GM23338 (cell line): ENCODE measurements around the gene ATP1A3. TPM values are rescaled to one million over a fixed set of nuclear protein-coding genes. Genes with fewer than 3 reads are reported as not detected.

Source experiments
- ATAC-seq: fragments of 200-7000 bp; cut with Tn5 transposase; 3 replicates; pipeline ENCODE4 v1.9.1; 2020
- DNase-seq: peaks from one replicate; pipeline ENCODE4 v3.0.0-alpha.2; 2015; ENCODE audit warnings: low spot score
- H2AFZ ChIP-seq: fragments of 200-600 bp; sonication (generic); 2 replicates; pipeline ENCODE4 v1.8.0; 2016; ENCODE audit warnings: antibody characterized with exemption, mild to moderate bottlenecking, moderate library complexity
- H3F3A ChIP-seq: fragments of 200-600 bp; sonication (generic); replicated peaks from 2 replicates; pipeline ENCODE4 v1.8.0; 2017; ENCODE audit warnings: antibody characterized with exemption, mixed run types, low read depth
- H3K27ac ChIP-seq: fragments of 200-600 bp; sonication (generic); 2 replicates; pipeline ENCODE4 v1.6.1; 2016; ENCODE audit warnings: low read depth
- H3K27me3 ChIP-seq: fragments of 200-600 bp; sonication (generic); 2 replicates; pipeline ENCODE4 v1.8.0; 2016; ENCODE audit warnings: mild to moderate bottlenecking, mixed run types, moderate library complexity; ENCODE audit not compliant: insufficient read depth
- H3K36me3 ChIP-seq: fragments of 200-600 bp; sonication (generic); 2 replicates; pipeline ENCODE4 v1.8.0; 2016; ENCODE audit warnings: mild to moderate bottlenecking; ENCODE audit not compliant: insufficient read depth
- H3K4me1 ChIP-seq: fragments of 200-600 bp; sonication (generic); 2 replicates; pipeline ENCODE4 v1.8.0; 2016; ENCODE audit warnings: mild to moderate bottlenecking, moderate library complexity; ENCODE audit not compliant: insufficient read depth
- H3K4me2 ChIP-seq: fragments of 200-600 bp; sonication (generic); 2 replicates; pipeline ENCODE4 v1.7.1; 2017; ENCODE audit warnings: mixed run types
- H3K4me3 ChIP-seq: fragments of 200-600 bp; sonication (generic); 2 replicates; pipeline ENCODE4 v1.6.1; 2016; ENCODE audit warnings: mixed run types
- H3K79me2 ChIP-seq: fragments of 200-600 bp; sonication (generic); replicated peaks from 2 replicates; pipeline ENCODE4 v1.8.0; 2017; ENCODE audit warnings: mild to moderate bottlenecking; ENCODE audit not compliant: insufficient read depth
- H3K9me2 ChIP-seq: fragments of 200-600 bp; sonication (generic); 2 replicates; pipeline ENCODE4 v1.8.0; 2017; ENCODE audit not compliant: insufficient read depth
- H4K20me1 ChIP-seq: fragments of 200-600 bp; sonication (generic); replicated peaks from 2 replicates; pipeline ENCODE4 v1.8.0; 2017; ENCODE audit warnings: mild to moderate bottlenecking; ENCODE audit not compliant: insufficient read depth
- H3K27ac Mint-ChIP-seq: 2 replicates; pipeline ENCODE4 v1.8.0; 2020; ENCODE audit warnings: inconsistent platforms, mild to moderate bottlenecking, moderate library complexity, mixed read lengths
- H3K27me3 Mint-ChIP-seq: 3 replicates; pipeline ENCODE4 v1.8.0; 2022; ENCODE audit warnings: low read depth, mild to moderate bottlenecking, moderate library complexity, mixed read lengths, inconsistent platforms; ENCODE audit not compliant: insufficient read depth, poor library complexity
- H3K36me3 Mint-ChIP-seq: 3 replicates; pipeline ENCODE4 v1.8.0; 2021; ENCODE audit warnings: low read depth, mild to moderate bottlenecking, inconsistent platforms, moderate library complexity, mixed read lengths
- H3K4me1 Mint-ChIP-seq: 3 replicates; pipeline ENCODE4 v1.8.0; 2020; ENCODE audit warnings: mild to moderate bottlenecking, inconsistent platforms, mixed read lengths
- H3K4me3 Mint-ChIP-seq: 3 replicates; pipeline ENCODE4 v1.8.0; 2021; ENCODE audit warnings: moderate library complexity, mild to moderate bottlenecking, inconsistent platforms, mixed read lengths
- H3K9me3 Mint-ChIP-seq: 3 replicates; pipeline ENCODE4 v1.8.0; 2020; ENCODE audit warnings: moderate library complexity, mild to moderate bottlenecking, inconsistent platforms, mixed read lengths
- CREB1 ChIP-seq: fragments of 250-450 bp; sonication (Bioruptor Pico); IDR thresholded peaks from 2 replicates; pipeline ENCODE4 v1.5.0; 2020; ENCODE audit warnings: low read depth, mild to moderate bottlenecking, moderate library complexity
- CTCF ChIP-seq, 2 experiments: fragments of 200-600 bp in 1 of 2; sonication (generic) in 1 of 2; conservative IDR thresholded peaks; 2 replicates each; pipeline versions ENCODE4 v1.5.1 to v1.6.1; 2016 to 2017; ENCODE audit warnings: antibody characterized with exemption in 2 of 2, low read depth in 2 of 2, mild to moderate bottlenecking in 2 of 2, moderate library complexity in 1 of 2
- ETS1 ChIP-seq: IDR thresholded peaks from 2 replicates; pipeline ENCODE4 v1.6.1; 2016; ENCODE audit warnings: antibody characterized with exemption
- EZH2 ChIP-seq: fragments of 200-600 bp; sonication (generic); IDR thresholded peaks from one replicate; pipeline ENCODE4 v1.8.0; 2017; ENCODE audit warnings: antibody characterized with exemption, mild to moderate bottlenecking, low read depth; ENCODE audit not compliant: unreplicated experiment
- EZH2phosphoT487 ChIP-seq: fragments of 200-600 bp; sonication (generic); IDR thresholded peaks from one replicate; pipeline ENCODE4 v1.8.1; 2018; ENCODE audit warnings: antibody characterized with exemption; ENCODE audit not compliant: unreplicated experiment
- JUNB ChIP-seq: IDR thresholded peaks from one replicate; pipeline ENCODE4 v1.6.1; 2016; ENCODE audit warnings: antibody characterized with exemption; ENCODE audit not compliant: unreplicated experiment
- NANOG ChIP-seq: IDR thresholded peaks from 2 replicates; pipeline ENCODE4 v1.6.1; 2016; ENCODE audit warnings: antibody characterized with exemption, borderline replicate concordance
- POLR2AphosphoS5 ChIP-seq: IDR thresholded peaks from 2 replicates; pipeline ENCODE4 v1.6.1; 2016; ENCODE audit warnings: antibody characterized with exemption, low read depth
- REST ChIP-seq: IDR thresholded peaks from one replicate; pipeline ENCODE4 v1.6.1; 2018; ENCODE audit warnings: antibody characterized with exemption; ENCODE audit not compliant: unreplicated experiment
- STAT1 ChIP-seq: IDR thresholded peaks from one replicate; pipeline ENCODE4 v1.6.1; 2016; ENCODE audit warnings: antibody characterized with exemption; ENCODE audit not compliant: unreplicated experiment
- ZNF114 ChIP-seq: fragments of 250-450 bp; sonication (Bioruptor Pico); IDR thresholded peaks from 2 replicates; pipeline ENCODE4 v1.5.0; 2020; ENCODE audit warnings: mild to moderate bottlenecking, moderate library complexity
- ZNF331 ChIP-seq: fragments of 250-450 bp; sonication (Bioruptor Pico); IDR thresholded peaks from 2 replicates; pipeline ENCODE4 v1.5.0; 2020; ENCODE audit warnings: low read depth, mild to moderate bottlenecking, moderate library complexity
- ZNF462 ChIP-seq: fragments of 250-450 bp; sonication (Bioruptor Pico); IDR thresholded peaks from 2 replicates; pipeline ENCODE4 v1.5.0; 2020; ENCODE audit warnings: mild to moderate bottlenecking, moderate library complexity
- polyA plus RNA-seq: library from polyadenylated mRNA; unstranded; fragments of >200 nt; fragmentation: Nextera tagmentation; extraction: Ambion mirVana; gene quantifications from 2 replicates; pipeline ENCODE4 v1.2.1, GENCODE V29; 2016
- total RNA-seq: library from RNA; depleted of rRNA; stranded (reverse); fragments of >200 nt; shearing (Covaris generic); gene quantifications from 2 replicates; pipeline ENCODE4 v1.2.3, GENCODE V29; 2014

The ATP1A3 gene
- total and polyA plus RNA-seq, 2 experiments from 2014 or later = 11.5 to 37.3 TPM

- TF ChIP-seq CREB1 (CRISPR knock-in tag) (no peak), EZH2 (no peak), POLR2AphosphoS5 (no peak), ETS1 (no peak), ZNF331 (CRISPR knock-in tag) (no peak), JUNB (no peak), NANOG (no peak), ZNF462 (CRISPR knock-in tag) (no peak), REST (no peak), EZH2phosphoT487 (no peak), STAT1 (no peak), ZNF114 (no peak), CTCF (conservative IDR thresholded peaks at IDR 0.05; ENCODE audit: low read depth in 2 of 2) (no peak)
- Histone ChIP-seq H3K79me2 (no peaks in the 10 kb centered on the region), H3K4me3 (no peak overlapping the region), H2AFZ (no peak overlapping the region), H3K27ac (no peak overlapping the region), H3K27me3 (no peaks in the 10 kb centered on the region), H3K4me2 (no peak overlapping the region), H3K36me3 (0 out of 2 replicates have a peak, but pooled peaks cover 3% of the 10 kb centered on the region), H4K20me1 (peaks cover 3% of the 10 kb centered on the region), H3K9me2 (no peaks in the 10 kb centered on the region), H3K4me1 (no peaks in the 10 kb centered on the region), H3F3A (0 out of 2 replicates have a peak, but pooled peaks cover under 1% of the 10 kb centered on the region)
- no peak for DNase-seq
- Mint-ChIP-seq H3K4me1 (no peaks in the 10 kb centered on the region; the same call in 2 of the 3 replicates), H3K36me3 (peaks cover 18% of the 10 kb centered on the region; the same call in 2 of the 3 replicates), H3K4me3 (no peak overlapping the region), H3K27me3 (peaks cover 3% of the 10 kb centered on the region), H3K9me3 (no peaks in the 10 kb centered on the region), H3K27ac (no peak overlapping the region)
- no peak for ATAC-seq
These were observed 6.7 kb downstream of the ATP1A3 start for GRCh38 chr19:41987141-41987860.
